Measurements from ENCODE around the gene HBG1. TPM values are rescaled to one million over a fixed set of nuclear protein-coding genes. Genes with fewer than 3 reads are reported as not detected.
A peak's percentile ranks its signal among the peaks of the same experiment; 100 is the strongest.

Gene HBG1
- total RNA-seq, 2 experiments from 2014 or later: not detected

GRCh38 chr11:5293028-5293427 lies 43.4 kb upstream of the HBG1 start:
- POLR2A ChIA-PET: no interaction called here
- Histone ChIP-seq H3K4me3 (ENCODE audit: low read depth, low read length, poor library complexity, severe bottlenecking) (no peak overlapping the region), H3K9me2 (ENCODE audit: insufficient read depth, low read length) (no peaks in the 10 kb centered on the region), H2AFZ (ENCODE audit: low read length) (no peak overlapping the region), H3K9me3 (ENCODE audit: low read length) (no peaks in the 10 kb centered on the region), H3K27ac (ENCODE audit: low read depth, low read length, poor library complexity, severe bottlenecking) (no peak overlapping the region), H4K20me1 (ENCODE audit: insufficient read depth, low read length) (no peaks in the 10 kb centered on the region), H3K79me2 (ENCODE audit: insufficient read depth, low read depth, low read length) (no peaks in the 10 kb centered on the region), H3K36me3 (ENCODE audit: insufficient read depth, low read length) (no peaks in the 10 kb centered on the region), H3K4me1 (ENCODE audit: insufficient read depth, low read length, poor library complexity, severe bottlenecking) (no peaks in the 10 kb centered on the region), H3K4me2 (ENCODE audit: low read length) (no peak overlapping the region)
- intact Hi-C loops (cut with micrococcal nuclease; ENCODE audit: unreplicated experiment): no loop called here
- TF ChIP-seq EZH2phosphoT487 (IDR thresholded peaks at IDR 0.05; ENCODE audit: borderline replicate concordance, low read depth, low read length) (no peak), CTCF (conservative IDR thresholded peaks at IDR 0.05; ENCODE audit: low read length) (no peak)
- DNase-seq (ENCODE audit: low spot score): no peak
- CTCF ChIA-PET (ENCODE audit: unreplicated experiment): no interaction called here
- no TSS peak for BruUV-seq (replicated peaks)

GRCh38 chr11:5291207-5291838 lies 41.7 kb upstream of the HBG1 start:
- no TSS peak for BruUV-seq (replicated peaks)

More at GRCh38 chr11:5291207-5291838, 41.7 kb upstream of the HBG1 start:
- TF ChIP-seq CTCF (conservative IDR thresholded peaks at IDR 0.05; ENCODE audit: low read length) (peak; percentile 70), EZH2phosphoT487 (IDR thresholded peaks at IDR 0.05; ENCODE audit: borderline replicate concordance, low read depth, low read length) (no peak)
- ChIA-PET CTCF (ENCODE audit: unreplicated experiment) (interaction anchor here (0.5 kb wide), 1 partner anchor 538 kb away, joined by 3 read pairs; no protein-coding TSS in a partner anchor), POLR2A (no interaction called here)
- no peaks in the 10 kb centered on the region for H3K9me3 ChIP-seq (ENCODE audit: low read length)
- no peak overlapping the region for H3K27ac ChIP-seq (ENCODE audit: low read depth, low read length, poor library complexity, severe bottlenecking)
- no peaks in the 10 kb centered on the region for H3K36me3 ChIP-seq (ENCODE audit: insufficient read depth, low read length)
- no peak overlapping the region for H2AFZ ChIP-seq (ENCODE audit: low read length)
- H3K79me2 ChIP-seq (ENCODE audit: insufficient read depth, low read depth, low read length): no peaks in the 10 kb centered on the region
- H3K4me3 ChIP-seq (ENCODE audit: low read depth, low read length, poor library complexity, severe bottlenecking): no peak overlapping the region
- DNase-seq (ENCODE audit: low spot score): peak; percentile 18
- H3K4me2 ChIP-seq (ENCODE audit: low read length): no peak overlapping the region
- H4K20me1 ChIP-seq (ENCODE audit: insufficient read depth, low read length): no peaks in the 10 kb centered on the region
- H3K9me2 ChIP-seq (ENCODE audit: insufficient read depth, low read length): no peaks in the 10 kb centered on the region
- H3K4me1 ChIP-seq (ENCODE audit: insufficient read depth, low read length, poor library complexity, severe bottlenecking): no peaks in the 10 kb centered on the region
- intact Hi-C loops (cut with micrococcal nuclease; ENCODE audit: unreplicated experiment): no loop called here

Data from OCI-LY7 (cell line).